Measurements from ENCODE around the gene ADGRB2. TPM values are rescaled to one million over a fixed set of nuclear protein-coding genes. Genes with fewer than 3 reads are reported as not detected.
A peak's percentile ranks its signal among the peaks of the same experiment; 100 is the strongest.

The ADGRB2 gene
- total RNA-seq, 2 donors from 2014 or later = 3.8 to 5.3 TPM

DNA sequence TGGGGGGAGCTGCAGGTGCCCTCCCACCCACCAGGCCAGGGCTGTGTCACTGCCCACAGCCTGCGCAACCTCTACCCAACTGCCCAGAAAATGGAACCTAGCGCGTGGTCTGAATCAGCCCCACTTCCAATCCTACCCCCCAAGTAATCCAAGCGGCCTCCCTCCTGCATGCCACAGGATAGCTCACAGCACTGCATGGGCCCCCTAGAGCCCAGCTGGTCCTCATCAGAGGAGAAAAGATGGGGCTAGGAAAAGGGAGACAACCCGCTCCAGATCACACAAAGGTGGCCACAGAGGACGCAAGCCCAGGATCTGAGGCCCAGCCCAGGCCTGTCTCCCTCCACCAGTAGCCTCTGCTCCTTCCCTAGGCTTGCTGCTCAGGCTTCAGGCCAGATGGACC, 6.2 kb downstream of the ADGRB2 start:
- intact Hi-C loops (cut with DNase I) = no loop called here

DNA sequence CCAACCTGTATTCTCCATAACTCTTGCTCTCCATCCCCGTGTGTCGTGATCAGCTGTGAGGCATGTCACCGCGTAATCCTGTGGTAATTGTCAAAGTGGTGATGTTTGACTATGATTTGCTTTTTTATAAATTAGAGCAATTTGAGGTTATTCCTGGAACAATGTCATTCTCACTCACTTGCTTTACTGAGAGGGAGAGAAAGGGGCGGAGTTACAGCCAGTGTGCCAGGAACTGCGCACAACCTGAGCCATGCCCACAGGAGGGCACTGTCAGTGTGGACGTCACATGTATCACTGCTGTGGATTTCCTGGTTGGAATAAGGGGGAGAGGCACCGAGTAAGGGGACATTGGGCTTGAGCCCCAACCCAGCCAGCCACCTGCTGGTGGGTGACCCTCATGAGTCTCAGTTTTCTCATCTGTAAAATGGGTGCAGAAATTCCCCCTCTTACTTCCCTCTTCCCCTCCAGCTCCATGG, 6.9 kb downstream of the ADGRB2 start:
- intact Hi-C loops (cut with DNase I) = no loop called here
- no peak for DNase-seq (ENCODE audit: low spot score)

More for the DNA sequence above, 6.2 kb downstream of the ADGRB2 start:
- no peak for DNase-seq (ENCODE audit: low spot score)

- intact Hi-C loops (cut with DNase I) = no loop called here
- DNase-seq (ENCODE audit: low spot score) = no peak
These were observed 7.6 kb downstream of the ADGRB2 start for GRCh38 chr1:31756578-31756977.

GRCh38 chr1:31755850-31756492, 8.2 kb downstream of the ADGRB2 start:
- intact Hi-C loops (cut with DNase I) = no loop called here

DNA sequence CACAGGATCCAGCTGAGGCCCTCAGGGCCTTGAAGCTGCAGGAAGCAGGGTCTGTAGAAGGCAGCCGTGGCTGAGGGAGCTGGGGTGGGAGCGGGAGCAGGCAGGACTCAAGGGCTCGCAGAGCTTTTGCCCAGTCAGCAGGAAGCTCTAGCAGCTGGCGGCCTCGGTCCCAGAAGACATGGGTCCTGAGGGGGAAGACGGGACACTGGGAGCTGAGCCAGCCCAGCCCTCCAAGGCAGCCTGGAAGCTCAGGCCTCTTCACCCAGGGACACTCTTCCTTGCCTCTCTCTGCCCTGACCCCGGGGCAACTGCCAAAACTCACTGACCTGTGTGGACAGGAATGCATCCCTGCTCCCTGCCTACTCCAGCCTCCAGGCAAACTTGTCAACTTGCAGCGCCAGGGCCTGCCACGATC, 8.9 kb downstream of the ADGRB2 start:
- intact Hi-C loops (cut with DNase I) = no loop called here
- no peak for DNase-seq (ENCODE audit: low spot score)

More at GRCh38 chr1:31755850-31756492, 8.2 kb downstream of the ADGRB2 start:
- no peak for DNase-seq (ENCODE audit: low spot score)

GRCh38 chr1:31754397-31754796, 9.7 kb downstream of the ADGRB2 start:
- no peak for DNase-seq (ENCODE audit: low spot score)
- intact Hi-C loops (cut with DNase I) = no loop called here

GRCh38 chr1:31753707-31754349, 10.3 kb downstream of the ADGRB2 start:
- no peak for DNase-seq (ENCODE audit: low spot score)
- intact Hi-C loops (cut with DNase I) = no loop called here

GRCh38 chr1:31752952-31753475, 11.1 kb downstream of the ADGRB2 start:
- intact Hi-C loops (cut with DNase I) = no loop called here

DNA sequence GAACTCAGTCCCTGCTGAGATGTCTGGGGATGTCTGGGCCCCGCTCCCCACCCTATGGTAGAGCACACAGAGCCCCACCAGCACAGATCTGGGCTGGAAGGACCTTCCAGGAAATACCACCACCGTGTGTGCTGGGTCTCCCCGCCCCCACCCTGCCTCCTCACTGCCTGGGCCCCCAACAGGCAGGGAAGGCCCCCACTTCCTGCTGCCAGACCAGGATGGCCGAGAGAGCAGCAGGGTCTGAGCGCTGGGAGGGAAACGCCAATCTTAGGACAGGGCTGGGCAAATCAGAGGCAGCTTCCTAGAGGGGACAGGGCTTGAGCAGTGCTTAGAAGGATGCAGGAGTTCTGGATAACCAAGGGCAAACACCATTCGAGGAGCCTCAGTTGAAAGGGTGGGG, 11.9 kb downstream of the ADGRB2 start:
- no peak for DNase-seq (ENCODE audit: low spot score)
- intact Hi-C loops (cut with DNase I) = no loop called here

More at GRCh38 chr1:31752952-31753475, 11.1 kb downstream of the ADGRB2 start:
- DNase-seq (ENCODE audit: low spot score) = no peak

- intact Hi-C loops (cut with DNase I) = no loop called here
These were observed 12.3 kb downstream of the ADGRB2 start for GRCh38 chr1:31751822-31752241.

GRCh38 chr1:31750858-31751510, 13.2 kb downstream of the ADGRB2 start:
- intact Hi-C loops (cut with DNase I) = no loop called here
- no peak for DNase-seq (ENCODE audit: low spot score)

More at GRCh38 chr1:31751822-31752241, 12.3 kb downstream of the ADGRB2 start:
- DNase-seq (ENCODE audit: low spot score) = no peak

DNA sequence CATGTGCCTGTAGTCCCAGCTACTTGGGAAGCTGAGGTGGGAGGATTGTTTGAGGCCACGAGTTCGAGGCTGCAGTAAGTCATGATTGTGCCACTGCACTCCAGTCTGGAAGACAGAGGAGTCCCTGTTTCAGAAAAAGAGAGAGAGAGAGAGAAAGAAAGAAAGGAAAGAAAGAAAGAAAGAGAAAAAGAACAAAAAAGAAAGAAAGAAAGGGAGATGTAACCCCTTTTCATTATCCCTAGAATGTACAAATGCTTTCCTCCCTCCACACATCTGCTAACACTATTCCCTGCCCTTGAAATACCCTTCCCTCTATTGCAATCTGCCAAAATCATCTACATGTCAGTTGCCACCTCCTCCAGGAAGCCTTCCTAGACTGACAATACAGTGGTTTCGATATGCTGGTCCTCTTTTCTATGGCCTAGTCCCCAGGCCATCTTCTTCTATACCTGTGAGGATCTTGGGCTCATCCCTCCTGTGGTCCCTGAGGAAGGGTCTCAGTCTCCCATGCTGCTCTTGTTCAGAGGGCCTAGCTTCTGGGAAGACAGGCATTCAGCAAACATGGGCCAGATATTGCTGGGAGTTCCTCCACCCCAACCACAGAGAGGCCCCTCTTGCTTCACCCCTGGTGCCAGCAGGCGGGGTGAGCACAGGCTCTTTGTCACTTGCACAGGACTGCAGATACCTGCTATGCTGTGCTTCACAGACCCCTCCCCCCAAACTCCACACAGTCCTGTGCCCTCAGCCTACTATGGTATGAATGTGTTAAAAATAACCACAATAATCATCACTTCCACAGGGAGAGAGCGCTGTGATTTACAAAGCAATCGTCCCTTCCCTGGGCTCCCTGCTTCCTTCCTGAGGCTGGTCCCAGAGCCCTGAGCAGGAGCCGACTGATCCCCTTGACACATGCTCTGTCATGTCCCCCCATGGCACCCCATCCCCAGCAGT, 14.1 kb downstream of the ADGRB2 start:
- intact Hi-C loops (cut with DNase I) = no loop called here
- no peak for DNase-seq (ENCODE audit: low spot score)

GRCh38 chr1:31748365-31748764, 15.8 kb downstream of the ADGRB2 start:
- DNase-seq (ENCODE audit: low spot score) = peak; percentile 59
- intact Hi-C loops (cut with DNase I) = no loop called here

- intact Hi-C loops (cut with DNase I) = no loop called here
- DNase-seq (ENCODE audit: low spot score) = no peak
These were observed 16.8 kb downstream of the ADGRB2 start for GRCh38 chr1:31747304-31747703.

DNA sequence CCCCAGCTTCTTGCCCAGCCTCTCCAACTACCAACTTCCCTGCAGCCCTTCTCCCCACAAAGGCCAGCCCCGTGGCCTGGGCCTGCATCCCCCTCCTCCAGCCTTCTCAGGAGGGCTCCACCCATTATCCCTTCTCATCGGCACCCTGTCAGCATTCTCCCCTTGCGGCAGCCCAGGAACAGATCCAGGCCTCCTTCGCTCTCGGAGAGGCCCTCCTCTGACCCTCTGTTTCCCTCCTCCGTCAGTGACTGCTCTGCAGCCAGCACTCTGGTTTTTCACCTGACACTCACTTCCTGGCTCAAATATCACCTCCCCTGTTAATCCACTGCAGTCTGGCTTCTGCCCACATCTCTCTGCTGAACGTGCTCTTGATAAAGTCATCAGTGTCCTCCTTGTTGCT, 17.5 kb downstream of the ADGRB2 start:
- intact Hi-C loops (cut with DNase I) = no loop called here
- DNase-seq (ENCODE audit: low spot score) = peak; percentile 62

DNA sequence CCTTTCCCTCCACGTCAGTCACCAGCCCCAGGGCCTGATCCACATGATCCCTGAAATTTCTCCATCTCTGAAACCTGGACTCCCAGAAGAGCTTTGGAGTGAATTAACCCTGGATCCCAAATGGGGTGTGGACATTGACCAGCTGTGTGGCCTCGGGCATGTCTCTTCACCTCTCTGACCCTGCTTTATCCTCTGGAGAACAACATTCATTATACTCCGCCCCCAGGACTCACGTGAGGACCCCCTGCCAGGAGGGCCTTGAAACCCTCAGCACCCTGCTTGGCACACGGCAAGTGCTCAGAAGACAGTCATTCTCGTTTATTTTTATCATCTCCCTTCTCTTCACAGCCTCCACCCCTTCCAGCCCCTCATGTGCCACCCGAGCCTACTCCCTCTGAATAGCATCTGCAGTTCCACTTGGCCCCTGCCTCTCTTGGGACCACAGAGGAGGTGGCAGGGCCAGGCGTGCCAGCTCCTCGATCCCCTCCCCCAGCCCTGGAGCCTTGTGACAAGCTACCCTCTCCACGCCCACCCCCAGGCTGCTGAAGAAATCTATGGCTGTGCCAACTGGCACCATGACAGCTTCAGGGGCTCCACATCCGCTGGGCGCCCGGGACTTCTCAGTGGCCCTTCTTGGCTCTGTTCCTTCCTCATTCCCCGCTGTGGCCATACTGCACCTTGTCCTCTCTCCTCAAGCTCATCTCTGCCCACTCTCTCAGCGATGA, 18.0 kb downstream of the ADGRB2 start:
- intact Hi-C loops (cut with DNase I) = no loop called here
- DNase-seq (ENCODE audit: low spot score) = peak; percentile 56

GRCh38 chr1:31745096-31745945, 18.8 kb downstream of the ADGRB2 start:
- DNase-seq (ENCODE audit: low spot score) = peak; percentile 89
- intact Hi-C loops (cut with DNase I) = no loop called here

Measured in posterior vena cava (tissue), 2 donors.